ENCODE data around the gene MEF2A. TPM values are rescaled to one million over a fixed set of nuclear protein-coding genes. Genes with fewer than 3 reads are reported as not detected.

The MEF2A gene
- polyA plus RNA-seq, 1 experiment: 34.3 TPM

DNA sequence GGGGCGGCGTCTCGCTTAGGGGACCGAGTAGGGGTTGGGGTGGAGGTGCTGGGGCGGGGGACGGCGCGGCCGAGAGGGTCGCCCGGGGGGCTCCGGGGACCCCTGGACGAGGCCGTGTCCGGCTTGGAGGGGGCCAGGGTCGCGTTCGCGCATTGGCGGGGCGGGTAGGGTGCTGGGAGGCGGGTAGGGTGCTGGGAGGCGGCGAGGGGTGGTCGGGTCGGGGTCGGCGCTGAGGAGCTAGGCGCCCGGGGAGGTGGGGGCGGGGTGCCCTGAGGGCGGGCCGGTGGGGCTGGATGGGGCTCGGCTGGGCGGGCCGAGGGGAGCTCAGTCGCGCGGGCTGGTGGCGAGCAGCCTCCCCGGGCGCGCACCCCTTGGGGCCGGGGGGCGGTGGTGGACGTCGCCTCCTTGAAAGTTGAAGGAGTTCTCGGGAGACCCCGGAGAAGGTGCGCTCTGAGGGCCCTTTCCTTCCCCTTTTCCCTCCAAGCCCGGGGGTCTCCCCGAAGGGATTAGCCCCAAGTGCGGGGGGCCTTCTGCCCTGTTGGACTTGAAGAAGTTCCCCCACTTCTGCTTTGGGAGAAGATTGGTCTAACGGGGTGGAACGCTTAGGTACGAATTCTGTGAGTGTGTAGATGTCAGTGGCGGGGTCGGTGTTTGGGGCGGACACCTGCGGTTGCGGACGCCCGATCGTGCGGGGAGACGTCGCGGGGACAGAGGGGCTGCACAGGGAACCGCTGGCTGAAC, 543 bp downstream of the MEF2A start:
- no peak for TF ChIP-seq CTCF (IDR thresholded peaks at IDR 0.05; ENCODE audit: insufficient read depth, low read depth, low read length)
- CTCF ChIA-PET: interaction anchor here (0.7 to 3.2 kb wide), 6 partner anchors 87 to 294 kb away, joined by 3 to 17 read pairs (median 3); no protein-coding TSS in a partner anchor
- DNase-seq (ENCODE audit: low read depth): no peak
- POLR2A ChIA-PET: interaction anchor here (0.6 to 1.0 kb wide), 2 partner anchors 138 to 167 kb away, joined by 3 to 10 read pairs; partner anchors contain the start of gene LYSMD4
- Histone ChIP-seq H3K4me3 (ENCODE audit: low read depth, low read length) (peak overlapping the region; percentile 49), H3K27me3 (ENCODE audit: control insufficient read depth, insufficient read depth, low read length) (peaks cover 2% of the 10 kb centered on the region; the same call in 1 of the 2 replicates), H3K36me3 (ENCODE audit: control insufficient read depth, insufficient read depth, low read length) (no peaks in the 10 kb centered on the region)

DNA sequence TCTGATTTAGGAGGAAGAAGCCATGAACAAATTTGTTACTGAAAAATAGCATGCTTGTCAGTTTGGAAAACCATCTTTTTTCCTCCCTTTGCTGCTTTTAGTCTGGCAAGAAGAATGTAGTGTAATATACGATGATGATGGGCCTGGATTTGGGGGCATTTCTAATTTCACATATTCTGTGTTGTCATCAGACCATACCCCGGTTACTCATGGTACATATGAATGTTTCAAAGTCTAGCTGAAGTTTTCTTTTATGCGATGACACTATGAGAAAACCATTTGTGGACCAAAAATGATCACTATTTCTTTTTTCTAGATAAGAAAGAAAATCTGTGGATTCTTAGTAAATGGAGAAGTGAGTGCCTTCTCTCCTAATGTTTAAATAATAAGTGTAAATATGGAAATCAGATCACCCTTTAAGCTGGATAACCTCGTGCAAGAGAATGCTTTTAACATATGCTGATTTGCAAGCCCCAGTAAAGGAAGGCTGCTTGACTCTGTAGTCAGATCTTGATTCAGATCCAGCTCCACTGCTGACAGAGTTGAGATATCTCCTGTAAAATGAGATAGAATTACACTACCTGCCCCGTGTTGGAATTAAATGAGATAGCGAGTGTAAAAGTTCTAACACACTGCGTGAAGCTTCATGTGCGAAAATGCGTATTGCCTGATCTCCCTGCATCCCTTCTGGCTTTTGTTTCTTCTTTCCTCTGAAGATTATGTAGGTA, 3.0 kb downstream of the MEF2A start:
- Histone ChIP-seq H3K27me3 (ENCODE audit: control insufficient read depth, insufficient read depth, low read length) (no peaks in the 10 kb centered on the region), H3K4me3 (ENCODE audit: low read depth, low read length) (no peak overlapping the region), H3K36me3 (ENCODE audit: control insufficient read depth, insufficient read depth, low read length) (no peaks in the 10 kb centered on the region)
- no peak for DNase-seq (ENCODE audit: low read depth)
- ChIA-PET POLR2A (no interaction called here), CTCF (interaction anchor here (0.6 to 3.2 kb wide), 4 partner anchors 13 to 476 kb away, joined by 3 to 17 read pairs (median 4); no protein-coding TSS in a partner anchor)
- TF ChIP-seq CTCF (IDR thresholded peaks at IDR 0.05; ENCODE audit: insufficient read depth, low read depth, low read length): no peak

GRCh38 chr15:99571299-99571698, 5.5 kb downstream of the MEF2A start:
- Histone ChIP-seq H3K36me3 (ENCODE audit: control insufficient read depth, insufficient read depth, low read length) (no peaks in the 10 kb centered on the region), H3K4me3 (ENCODE audit: low read depth, low read length) (no peak overlapping the region), H3K27me3 (ENCODE audit: control insufficient read depth, insufficient read depth, low read length) (no peaks in the 10 kb centered on the region)
- DNase-seq (ENCODE audit: low read depth): no peak
- TF ChIP-seq CTCF (IDR thresholded peaks at IDR 0.05; ENCODE audit: insufficient read depth, low read depth, low read length): no peak
- CTCF ChIA-PET: no interaction called here
- POLR2A ChIA-PET: interaction anchor here (0.6 kb wide), 1 partner anchor 447 kb away, joined by 3 read pairs; no protein-coding TSS in a partner anchor

DNA sequence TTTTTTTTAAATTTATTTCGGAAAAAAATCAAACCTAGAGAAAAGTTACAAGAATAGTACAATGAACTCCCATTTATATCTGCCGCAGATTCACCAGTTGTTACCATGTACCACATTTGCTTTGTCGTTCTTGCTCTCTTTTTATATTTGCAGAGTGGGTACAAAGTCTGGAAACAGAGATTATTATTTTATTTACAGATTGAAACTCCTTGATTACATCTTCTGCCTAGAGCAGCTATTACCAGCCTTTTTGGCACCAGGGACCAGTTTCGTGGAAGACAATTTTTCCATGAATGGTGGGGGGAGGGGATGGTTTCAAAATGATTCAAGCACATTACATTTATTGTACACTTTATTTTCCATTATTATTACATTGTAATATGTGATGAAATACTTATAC, 8.3 kb downstream of the MEF2A start:
- H3K4me3 ChIP-seq (ENCODE audit: low read depth, low read length): no peak overlapping the region
- DNase-seq (ENCODE audit: low read depth): no peak
- no peaks in the 10 kb centered on the region for H3K36me3 ChIP-seq (ENCODE audit: control insufficient read depth, insufficient read depth, low read length)
- TF ChIP-seq CTCF (IDR thresholded peaks at IDR 0.05; ENCODE audit: insufficient read depth, low read depth, low read length): no peak
- ChIA-PET POLR2A (no interaction called here), CTCF (interaction anchor here (1.1 kb wide), 1 partner anchor 301 kb away, joined by 3 read pairs; no protein-coding TSS in a partner anchor)
- H3K27me3 ChIP-seq (ENCODE audit: control insufficient read depth, insufficient read depth, low read length): no peaks in the 10 kb centered on the region

DNA sequence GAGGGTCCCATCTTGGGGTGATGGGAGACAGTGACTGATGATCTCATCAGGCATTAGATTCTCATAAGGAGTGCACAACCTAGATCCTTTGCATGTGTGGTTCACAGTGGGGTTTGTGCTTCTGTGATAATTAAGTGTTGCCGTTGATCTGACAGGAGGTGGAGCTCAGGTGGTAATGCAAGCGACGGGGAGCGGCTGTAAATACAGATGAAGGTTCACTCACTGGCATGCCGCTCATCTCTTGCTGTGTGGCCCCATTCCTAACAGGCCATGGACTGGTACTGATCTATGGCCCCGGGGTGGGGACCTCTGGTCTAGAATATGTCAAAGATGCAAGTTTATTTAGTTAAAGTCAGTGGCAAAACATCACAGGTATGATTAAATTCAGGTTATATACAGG, 8.7 kb downstream of the MEF2A start:
- ChIA-PET CTCF (interaction anchor here (1.1 kb wide), 1 partner anchor 302 kb away, joined by 3 read pairs; no protein-coding TSS in a partner anchor), POLR2A (no interaction called here)
- no peaks in the 10 kb centered on the region for H3K27me3 ChIP-seq (ENCODE audit: control insufficient read depth, insufficient read depth, low read length)
- H3K4me3 ChIP-seq (ENCODE audit: low read depth, low read length): no peak overlapping the region
- no peak for TF ChIP-seq CTCF (IDR thresholded peaks at IDR 0.05; ENCODE audit: insufficient read depth, low read depth, low read length)
- no peak for DNase-seq (ENCODE audit: low read depth)
- H3K36me3 ChIP-seq (ENCODE audit: control insufficient read depth, insufficient read depth, low read length): no peaks in the 10 kb centered on the region

Data from BJ (cell line).